Endothelial cell (in vitro differentiated cells): Measurements from ENCODE around the gene ADARB2. TPM values are rescaled to one million over a fixed set of nuclear protein-coding genes. Genes with fewer than 3 reads are reported as not detected.
"Not testable (repeated sequence)": the region's sequence is repeated elsewhere in the genome, so short reads cannot be mapped to it uniquely, and the experiment has no call there.

ENCODE experiments used
- DNase-seq: peaks from one replicate; pipeline ENCODE4 v3.0.0; 2021; ENCODE audit warnings: low spot score
- H3K27ac Mint-ChIP-seq: one replicate; pipeline ENCODE4 v1.8.0; 2021; ENCODE audit warnings: mixed read lengths, inconsistent platforms; ENCODE audit not compliant: unreplicated experiment
- H3K27me3 Mint-ChIP-seq: one replicate; pipeline ENCODE4 v1.8.0; 2021; ENCODE audit warnings: mild to moderate bottlenecking, moderate library complexity, mixed read lengths, inconsistent platforms; ENCODE audit not compliant: unreplicated experiment
- H3K36me3 Mint-ChIP-seq: one replicate; pipeline ENCODE4 v1.8.0; 2021; ENCODE audit warnings: mild to moderate bottlenecking, low read depth, mixed read lengths, inconsistent platforms; ENCODE audit not compliant: unreplicated experiment
- H3K4me1 Mint-ChIP-seq: one replicate; pipeline ENCODE4 v1.8.0; 2021; ENCODE audit warnings: mild to moderate bottlenecking, mixed read lengths, inconsistent platforms; ENCODE audit not compliant: unreplicated experiment
- H3K4me3 Mint-ChIP-seq: one replicate; pipeline ENCODE4 v1.8.0; 2021; ENCODE audit warnings: mild to moderate bottlenecking, mixed read lengths, inconsistent platforms; ENCODE audit not compliant: unreplicated experiment
- H3K9me3 Mint-ChIP-seq: one replicate; pipeline ENCODE4 v1.8.0; 2021; ENCODE audit warnings: mixed read lengths, inconsistent platforms; ENCODE audit not compliant: unreplicated experiment
- CTCF ChIP-seq: fragments of 200-600 bp; sonication (generic); IDR thresholded peaks from one replicate; pipeline ENCODE4 v1.5.0; 2021; ENCODE audit warnings: antibody characterized with exemption; ENCODE audit not compliant: unreplicated experiment
- total RNA-seq: library from RNA; stranded (reverse); fragmentation: NEBNext Ultra II Directional; extraction: Animal tissue kit (Norgen Biotek cat#: 25700); gene quantifications from one replicate; pipeline ENCODE4 v1.2.1, GENCODE V29; 2021; ENCODE audit not compliant: unreplicated experiment

ADARB2 gene
- total RNA-seq, 1 donor from 2014 or later, result 54.9 TPM

- Mint-ChIP-seq H3K36me3 (no peaks in the 10 kb centered on the region), H3K9me3 (no peaks in the 10 kb centered on the region), H3K4me1 (peaks cover 3% of the 10 kb centered on the region), H3K27me3 (peaks cover 1% of the 10 kb centered on the region), H3K4me3 (no peak overlapping the region), H3K27ac (no peak overlapping the region)
- no peak for TF ChIP-seq CTCF
- DNase-seq, result no peak
These were observed 116.5 kb downstream of the ADARB2 start for GRCh38 chr10:1620803-1621202.

- H3K27ac Mint-ChIP-seq, H3K27me3 Mint-ChIP-seq, DNase-seq, H3K36me3 Mint-ChIP-seq, H3K9me3 Mint-ChIP-seq, H3K4me1 Mint-ChIP-seq, H3K4me3 Mint-ChIP-seq: not testable (repeated sequence)
These were observed 119.7 kb downstream of the ADARB2 start for GRCh38 chr10:1617376-1618317.

- not testable (repeated sequence) for H3K9me3 Mint-ChIP-seq, H3K4me1 Mint-ChIP-seq, H3K4me3 Mint-ChIP-seq, H3K36me3 Mint-ChIP-seq, H3K27me3 Mint-ChIP-seq, DNase-seq, H3K27ac Mint-ChIP-seq
These were observed 120.6 kb downstream of the ADARB2 start for GRCh38 chr10:1616701-1617100.

GRCh38 chr10:1615186-1615954, 122.0 kb downstream of the ADARB2 start:
- Mint-ChIP-seq H3K4me3 (no peak overlapping the region), H3K4me1 (peaks cover 3% of the 10 kb centered on the region), H3K27me3 (peaks cover 2% of the 10 kb centered on the region), H3K9me3 (no peaks in the 10 kb centered on the region), H3K36me3 (no peaks in the 10 kb centered on the region), H3K27ac (no peak overlapping the region)
- no peak for DNase-seq
- TF ChIP-seq CTCF, result no peak

- no peak for DNase-seq
- H3K27me3 Mint-ChIP-seq, result peaks cover 1% of the 10 kb centered on the region
- H3K9me3 Mint-ChIP-seq, result no peaks in the 10 kb centered on the region
- H3K4me1 Mint-ChIP-seq, result peaks cover 7% of the 10 kb centered on the region
- H3K4me3 Mint-ChIP-seq, result no peak overlapping the region
- H3K36me3 Mint-ChIP-seq, result no peaks in the 10 kb centered on the region
- H3K27ac Mint-ChIP-seq, result no peak overlapping the region
- no peak for TF ChIP-seq CTCF
These were observed 123.8 kb downstream of the ADARB2 start for GRCh38 chr10:1613511-1613910.
